ENCODE measurements around the gene CYB561D1.

Gene CYB561D1

DNA sequence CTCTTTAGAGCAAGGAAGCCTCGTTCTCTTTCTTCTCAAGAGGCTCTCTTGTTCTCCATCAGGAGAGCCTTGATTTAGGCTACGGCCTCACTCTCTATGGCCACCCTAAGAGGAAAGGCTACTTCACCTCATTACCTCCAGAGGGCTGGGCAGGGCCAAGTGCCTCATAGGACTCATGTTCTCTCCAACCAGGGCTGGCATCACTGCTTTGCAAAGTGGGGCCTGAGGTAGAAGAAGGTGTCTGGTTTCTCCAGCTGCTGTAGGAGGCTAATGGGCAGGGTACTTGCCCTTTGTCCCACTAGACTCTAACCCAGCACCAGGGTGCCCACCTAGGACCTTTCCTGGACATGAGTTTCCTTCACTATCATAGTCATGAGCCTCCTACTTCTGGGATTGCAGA, 12.2 kb upstream of the CYB561D1 start:
- DNase-seq (ENCODE audit: low read depth in 2 of 2): no peak

GRCh38 chr1:109482242-109482641, 11.7 kb upstream of the CYB561D1 start:
- no peak for DNase-seq (ENCODE audit: low read depth in 2 of 2)

DNA sequence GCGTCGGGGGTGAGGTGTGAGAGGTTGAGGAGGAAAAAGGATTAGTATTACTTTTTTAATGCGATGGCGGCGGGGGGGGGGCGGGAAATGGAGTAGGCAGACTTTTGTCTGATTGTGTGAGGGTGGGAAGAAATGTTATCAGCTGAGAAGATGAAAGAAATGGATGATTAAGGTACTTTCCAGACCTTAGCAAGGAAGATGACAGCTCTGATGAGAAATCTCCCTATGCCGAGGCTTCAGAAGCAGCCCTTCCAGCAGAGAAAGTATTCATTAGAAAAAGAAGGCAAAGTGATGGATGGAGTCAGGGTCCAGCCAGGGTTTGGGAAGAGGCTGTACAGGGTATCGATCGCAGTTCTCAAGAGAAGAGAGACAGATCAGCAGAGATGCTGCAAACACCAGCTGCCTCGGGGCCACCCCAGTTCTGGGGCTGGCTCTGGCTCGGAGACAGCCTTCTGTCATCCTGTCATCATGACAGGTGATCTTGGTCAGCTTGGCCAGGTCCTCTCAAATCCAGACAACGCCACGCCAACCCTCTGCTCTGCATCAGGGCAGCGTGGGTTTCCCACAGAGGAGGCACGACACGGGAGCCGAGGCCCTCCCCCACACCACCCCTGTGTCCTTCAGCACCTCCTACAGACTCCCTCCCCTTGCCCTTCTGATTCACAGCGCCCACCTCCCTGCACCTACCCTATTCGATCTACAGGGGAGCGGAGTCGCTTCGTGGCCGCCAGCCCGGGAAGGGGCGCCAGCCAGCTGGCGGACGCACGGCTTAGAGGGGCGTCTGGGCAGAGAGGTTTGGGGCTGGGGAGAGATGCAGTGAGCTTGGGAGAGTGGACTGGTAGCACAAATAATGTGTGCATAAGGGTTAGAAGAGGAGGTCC, 10.9 kb upstream of the CYB561D1 start:
- peak in 1 of 2 donors; percentile 17 for DNase-seq (ENCODE audit: low read depth in 2 of 2)

GRCh38 chr1:109483672-109484518, 10.0 kb upstream of the CYB561D1 start, which contains the start of gene ATXN7L2:
TSS of gene ATXN7L2 (plus strand) at chr1:109483905. CDS start at chr1:109483954, 49 bp downstream.
- DNase-seq (ENCODE audit: low read depth in 2 of 2): peak; percentile 85 to 86

- no peak for DNase-seq (ENCODE audit: low read depth in 2 of 2)
These were observed 9.3 kb upstream of the CYB561D1 start for GRCh38 chr1:109484519-109484975.

- no peak for DNase-seq (ENCODE audit: low read depth in 2 of 2)
These were observed 8.9 kb upstream of the CYB561D1 start for GRCh38 chr1:109485001-109485400.

DNA sequence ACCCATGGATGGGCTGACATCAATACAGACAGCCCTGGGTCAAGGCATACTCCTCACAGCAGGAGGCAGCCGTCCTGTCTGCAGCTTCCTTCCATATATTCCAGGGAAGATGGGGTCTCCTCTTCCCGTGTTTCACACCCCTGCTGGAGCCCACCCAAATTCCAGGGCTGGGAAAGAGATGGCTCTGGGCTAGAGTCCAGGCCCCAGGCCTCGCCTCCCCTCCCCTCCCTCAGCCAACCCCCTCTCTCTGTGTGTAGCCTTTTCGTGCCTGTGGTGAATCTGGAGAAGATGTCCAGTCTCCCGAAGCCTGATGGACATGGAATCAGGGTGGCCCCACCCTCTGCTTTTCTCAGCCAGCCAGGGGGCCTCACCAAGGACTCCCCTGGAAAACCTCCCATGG, 6.6 kb upstream of the CYB561D1 start:
- no peak for DNase-seq (ENCODE audit: low read depth in 2 of 2)

- DNase-seq (ENCODE audit: low read depth in 2 of 2): no peak
These were observed 5.7 kb upstream of the CYB561D1 start for GRCh38 chr1:109488201-109488600.

- no peak for DNase-seq (ENCODE audit: low read depth in 2 of 2)
These were observed 5.2 kb upstream of the CYB561D1 start for GRCh38 chr1:109488696-109489095.

GRCh38 chr1:109490029-109490933, 3.6 kb upstream of the CYB561D1 start:
- peak; percentile 41 to 63 for DNase-seq (ENCODE audit: low read depth in 2 of 2)

DNA sequence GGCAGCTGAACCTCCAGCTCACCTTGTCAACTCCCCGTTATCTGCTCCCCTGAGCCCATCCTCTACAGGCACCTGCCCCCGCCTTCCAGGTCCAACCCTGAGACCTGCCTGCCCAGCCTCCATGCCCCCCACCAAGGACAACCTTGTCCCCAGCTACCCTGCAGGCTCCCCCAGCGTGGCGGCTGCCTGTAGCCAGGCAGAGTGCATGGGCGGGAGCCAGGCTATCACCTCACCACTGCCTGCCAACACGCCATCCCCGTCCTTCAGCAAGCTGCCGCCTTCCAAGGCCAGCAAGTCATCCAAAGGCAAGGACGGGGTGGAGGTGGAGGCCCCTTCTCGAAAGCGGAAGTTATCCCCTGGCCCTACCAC, 3.0 kb upstream of the CYB561D1 start:
- DNase-seq (ENCODE audit: low read depth in 2 of 2): no peak

- DNase-seq (ENCODE audit: low read depth in 2 of 2): no peak
These were observed 2.5 kb upstream of the CYB561D1 start for GRCh38 chr1:109491372-109491771.

GRCh38 chr1:109492779-109493178, 1.1 kb upstream of the CYB561D1 start:
- DNase-seq (ENCODE audit: low read depth in 2 of 2): no peak

- DNase-seq (ENCODE audit: low read depth in 2 of 2): no peak
These were observed 667 bp upstream of the CYB561D1 start for GRCh38 chr1:109493227-109493626.

- DNase-seq (ENCODE audit: low read depth in 2 of 2): no peak
These were observed 1.8 kb downstream of the CYB561D1 start for GRCh38 chr1:109495738-109496137.

GRCh38 chr1:109497449-109498160, 3.7 kb downstream of the CYB561D1 start:
- no peak for DNase-seq (ENCODE audit: low read depth in 2 of 2)

DNA sequence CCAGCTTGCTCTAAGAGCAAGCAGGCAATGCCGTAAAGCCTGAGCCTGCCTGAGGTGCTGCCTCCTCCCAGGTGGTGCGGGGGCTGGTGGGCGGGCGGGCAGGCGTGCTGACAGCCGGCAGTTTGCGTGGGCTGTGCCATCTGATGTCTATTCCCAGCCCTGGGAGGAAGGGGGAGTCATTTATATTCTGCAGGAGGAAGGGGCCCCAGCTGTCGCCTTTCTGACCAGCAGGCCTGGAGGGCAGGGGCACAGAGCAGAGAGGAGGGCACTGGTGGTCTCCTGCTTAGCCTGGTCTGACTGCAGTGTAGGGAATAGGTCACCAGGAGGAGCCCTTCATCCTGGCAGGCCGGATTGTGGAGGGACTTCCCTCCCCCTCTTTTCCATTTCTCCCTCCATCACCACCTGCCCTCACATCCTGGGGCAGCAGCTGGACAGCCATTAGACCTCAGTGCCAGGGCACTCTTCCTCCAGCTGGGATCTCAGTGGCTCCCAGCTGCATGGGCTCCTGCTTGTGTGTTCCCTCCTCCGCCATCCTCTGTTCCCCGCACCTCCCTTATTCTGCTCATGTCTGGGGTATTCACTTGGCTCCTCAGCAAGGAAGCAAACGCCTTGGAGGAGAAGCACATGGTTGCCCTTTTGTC, 4.4 kb downstream of the CYB561D1 start:
- no peak for DNase-seq (ENCODE audit: low read depth in 2 of 2)

DNA sequence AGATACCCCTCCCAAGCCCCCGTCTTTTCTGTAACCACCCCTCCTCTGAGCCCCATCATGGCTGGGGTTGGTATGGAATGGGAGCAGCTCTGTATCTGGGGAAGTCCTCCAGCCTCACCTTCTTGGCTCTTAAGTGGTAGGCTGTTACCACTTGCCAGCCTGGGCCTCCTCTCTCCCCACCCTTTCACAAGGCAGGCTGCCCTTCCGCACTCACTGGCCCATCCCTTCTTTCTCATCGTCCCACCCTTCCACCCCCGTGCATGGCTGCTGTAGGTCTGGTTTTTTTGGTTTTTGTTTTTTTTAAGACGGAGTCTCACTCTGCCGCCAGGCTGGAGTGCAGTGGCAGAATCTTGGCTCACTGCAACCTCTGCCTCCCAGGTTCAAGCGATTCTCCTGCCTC, 5.2 kb downstream of the CYB561D1 start:
- no peak for DNase-seq (ENCODE audit: low read depth in 2 of 2)

- peak; percentile 44 to 56 for DNase-seq (ENCODE audit: low read depth in 2 of 2)
These were observed 6.0 kb downstream of the CYB561D1 start for GRCh38 chr1:109499661-109500536.
